ENCODE results near the gene SVBP.
A peak's percentile ranks its signal among the peaks of the same experiment; 100 is the strongest.
"Not testable (repeated sequence)": the region's sequence is repeated elsewhere in the genome, so short reads cannot be mapped to it uniquely, and the experiment has no call there.

Gene SVBP

GRCh38 chr1:42816585-42817439, at the start of gene SVBP, which contains the start of gene ERMAP:
Gene SVBP, minus strand, starts transcription at chr1:42817397. Its CDS starts 853 bp downstream, at chr1:42816544.
Gene ERMAP, plus strand, starts transcription at chr1:42817122. Its CDS starts 13,327 bp downstream, at chr1:42830449.
- peak; percentile 92 for DNase-seq (ENCODE audit: low read depth in 2 of 2)

- DNase-seq (ENCODE audit: low read depth in 2 of 2), result no peak
Measured at GRCh38 chr1:42866549-42866948, 49.4 kb upstream of the SVBP start.

- no peak for DNase-seq (ENCODE audit: low read depth in 2 of 2)
Measured at GRCh38 chr1:42861014-42861399, 43.8 kb upstream of the SVBP start.

GRCh38 chr1:42860339-42861013, 43.3 kb upstream of the SVBP start:
- no peak for DNase-seq (ENCODE audit: low read depth in 2 of 2)

- not testable (repeated sequence) for DNase-seq (ENCODE audit: low read depth in 2 of 2)
Measured at GRCh38 chr1:42859366-42859765, 42.2 kb upstream of the SVBP start.

- not testable (repeated sequence) for DNase-seq (ENCODE audit: low read depth in 2 of 2)
Measured at GRCh38 chr1:42856554-42856953, 39.4 kb upstream of the SVBP start.

- no peak for DNase-seq (ENCODE audit: low read depth in 2 of 2)
Measured at GRCh38 chr1:42853116-42853884, 36.1 kb upstream of the SVBP start.

GRCh38 chr1:42852608-42852980, 35.4 kb upstream of the SVBP start:
- DNase-seq (ENCODE audit: low read depth in 2 of 2), result no peak

GRCh38 chr1:42851960-42852607, 34.9 kb upstream of the SVBP start:
- no peak for DNase-seq (ENCODE audit: low read depth in 2 of 2)

- DNase-seq (ENCODE audit: low read depth in 2 of 2), result no peak
Measured at GRCh38 chr1:42851420-42851819, 34.2 kb upstream of the SVBP start.

- no peak for DNase-seq (ENCODE audit: low read depth in 2 of 2)
Measured at GRCh38 chr1:42849944-42850343, 32.7 kb upstream of the SVBP start.

- no peak for DNase-seq (ENCODE audit: low read depth in 2 of 2)
Measured at GRCh38 chr1:42848823-42849537, 31.8 kb upstream of the SVBP start.

- no peak for DNase-seq (ENCODE audit: low read depth in 2 of 2)
Measured at GRCh38 chr1:42847721-42848460, 30.7 kb upstream of the SVBP start.

GRCh38 chr1:42847111-42847595, 30.0 kb upstream of the SVBP start:
- DNase-seq (ENCODE audit: low read depth in 2 of 2), result no peak

- peak; percentile 71 to 83 for DNase-seq (ENCODE audit: low read depth in 2 of 2)
Measured at GRCh38 chr1:42846257-42847110, 29.3 kb upstream of the SVBP start, which contains the start of gene ZNF691. Gene ZNF691, plus strand, starts transcription at chr1:42846613. Its CDS starts 3,046 bp downstream, at chr1:42849659.

- no peak for DNase-seq (ENCODE audit: low read depth in 2 of 2)
Measured at GRCh38 chr1:42845866-42846256, 28.7 kb upstream of the SVBP start.

GRCh38 chr1:42845193-42845592, 28.0 kb upstream of the SVBP start:
- no peak for DNase-seq (ENCODE audit: low read depth in 2 of 2)

GRCh38 chr1:42844592-42845140, 27.5 kb upstream of the SVBP start:
- DNase-seq (ENCODE audit: low read depth in 2 of 2), result no peak
